RWPE2 (cell line): ENCODE measurements around the gene NADK2.
A peak's percentile ranks its signal among the peaks of the same experiment; 100 is the strongest.

Source experiments
- ATAC-seq: fragments of 200-7000 bp; cut with Tn5 transposase; 3 replicates; pipeline ENCODE4 v1.9.1; 2021; ENCODE audit warnings: low read depth
- DNase-seq: peaks from one replicate; pipeline ENCODE4 v3.0.0-alpha.2; 2020; ENCODE audit warnings: low spot score
- H3K27ac ChIP-seq: fragments of 450-650 bp; 2 replicates; pipeline ENCODE4 v1.5.1; 2017; ENCODE audit warnings: mild to moderate bottlenecking; ENCODE audit not compliant: poor library complexity, severe bottlenecking
- H3K27me3 ChIP-seq: fragments of 250-450 bp; sonication (Bioruptor Pico); 2 replicates; pipeline ENCODE4 v1.5.1; 2021; ENCODE audit warnings: mild to moderate bottlenecking, moderate library complexity; ENCODE audit not compliant: insufficient read depth, poor library complexity, severe bottlenecking
- H3K36me3 ChIP-seq: fragments of 250-450 bp; sonication (Bioruptor Pico); 2 replicates; pipeline ENCODE4 v1.5.1; 2020; ENCODE audit warnings: low read depth, mild to moderate bottlenecking, moderate library complexity
- H3K4me1 ChIP-seq: fragments of 250-450 bp; sonication (Bioruptor Pico); 2 replicates; pipeline ENCODE4 v1.5.1; 2021; ENCODE audit warnings: mild to moderate bottlenecking, moderate library complexity; ENCODE audit not compliant: insufficient read depth, poor library complexity, severe bottlenecking
- H3K4me3 ChIP-seq: fragments of 250-450 bp; sonication (Bioruptor Pico); 2 replicates; pipeline ENCODE4 v1.5.1; 2021; ENCODE audit warnings: mild to moderate bottlenecking, moderate library complexity; ENCODE audit not compliant: severe bottlenecking
- H3K9me3 ChIP-seq: fragments of 250-450 bp; sonication (Bioruptor Pico); 2 replicates; pipeline ENCODE4 v1.5.1; 2021; ENCODE audit warnings: mild to moderate bottlenecking, moderate library complexity; ENCODE audit not compliant: severe bottlenecking
- CTCF ChIP-seq: fragments of 450-650 bp; IDR thresholded peaks from one replicate; pipeline ENCODE4 v1.5.1; 2017; ENCODE audit warnings: mild to moderate bottlenecking, moderate library complexity; ENCODE audit not compliant: poor library complexity, severe bottlenecking

NADK2 gene

GRCh38 chr5:36240779-36241630 is 720 bp downstream of the NADK2 start:
- Histone ChIP-seq H3K4me3 (peak overlapping the region; percentile 51), H3K27me3 (no peaks in the 10 kb centered on the region), H3K36me3 (no peaks in the 10 kb centered on the region), H3K9me3 (no peaks in the 10 kb centered on the region), H3K27ac (peak overlapping the region; percentile 69), H3K4me1 (peaks cover 25% of the 10 kb centered on the region)
- ATAC-seq (peak; percentile 62), DNase-seq (peak; percentile 70)
- TF ChIP-seq CTCF, result no peak

GRCh38 chr5:36239370-36240293 is 2.1 kb downstream of the NADK2 start:
- DNase-seq, result no peak
- no peak overlapping the region for H3K4me3 ChIP-seq
- peak overlapping the region; percentile 69 for H3K27ac ChIP-seq
- no peak for ATAC-seq
- TF ChIP-seq CTCF, result no peak
- H3K9me3 ChIP-seq, result no peaks in the 10 kb centered on the region
- no peaks in the 10 kb centered on the region for H3K36me3 ChIP-seq
- H3K4me1 ChIP-seq, result peaks cover 25% of the 10 kb centered on the region
- H3K27me3 ChIP-seq, result no peaks in the 10 kb centered on the region

- TF ChIP-seq CTCF, result no peak
- Histone ChIP-seq H3K4me1 (peaks cover 25% of the 10 kb centered on the region), H3K27ac (no peak overlapping the region), H3K27me3 (no peaks in the 10 kb centered on the region), H3K9me3 (no peaks in the 10 kb centered on the region), H3K36me3 (no peaks in the 10 kb centered on the region), H3K4me3 (no peak overlapping the region)
- ATAC-seq, result no peak
- DNase-seq, result no peak
Measured at GRCh38 chr5:36238502-36239295, 3.0 kb downstream of the NADK2 start.

GRCh38 chr5:36237751-36238150 is 4.0 kb downstream of the NADK2 start:
- Histone ChIP-seq H3K9me3 (no peaks in the 10 kb centered on the region), H3K4me3 (no peak overlapping the region), H3K27ac (no peak overlapping the region), H3K36me3 (no peaks in the 10 kb centered on the region), H3K27me3 (no peaks in the 10 kb centered on the region), H3K4me1 (peaks cover 25% of the 10 kb centered on the region)
- TF ChIP-seq CTCF, result no peak
- no peak for DNase-seq
- no peak for ATAC-seq
